ENCODE results near the gene WWC1. TPM values are rescaled to one million over a fixed set of nuclear protein-coding genes. Genes with fewer than 3 reads are reported as not detected.

The WWC1 gene
- polyA plus RNA-seq, 4 donors: 22.8 to 65.1 (median 37.9) TPM

GRCh38 chr5:168315416-168316138, 24.1 kb downstream of the WWC1 start:
- 27 to 66% (median 61%) methylated on average over 10 of the region's 10 CpGs for WGBS, 3 donors
- Histone ChIP-seq H3K36me3 (ENCODE audit: control insufficient read depth in 3 of 3, insufficient read depth in 2 of 3, low read depth in 1 of 3, low read length in 3 of 3) (peaks cover 0 to 4% (median 0%) of the 10 kb centered on the region in 3 donors), H3K4me3 (ENCODE audit: low read depth in 1 of 3, low read length in 3 of 3) (no peak overlapping the region), H3K4me1 (ENCODE audit: control insufficient read depth in 3 of 3, insufficient read depth in 2 of 3, low read depth in 1 of 3, low read length in 2 of 3) (peaks cover 0 to 73% (median 15%) of the 10 kb centered on the region in 3 donors), H3K9me3 (ENCODE audit: control insufficient read depth in 2 of 2, insufficient read depth in 1 of 2, low read depth in 1 of 2, low read length in 1 of 2) (no peaks in the 10 kb centered on the region), H3K27me3 (ENCODE audit: control insufficient read depth in 3 of 3, insufficient read depth in 3 of 3, low read length in 3 of 3) (no peaks in the 10 kb centered on the region), H3K27ac (ENCODE audit: low read depth in 1 of 3, low read length in 2 of 3) (peak overlapping the region; percentile 63 to 93 (median 87))
- DNase-seq (no peak), FAIRE-seq (no peak)

- peaks cover 0 to 67% (median 12%) of the 10 kb centered on the region in 3 donors for H3K4me1 ChIP-seq (ENCODE audit: control insufficient read depth in 3 of 3, insufficient read depth in 2 of 3, low read depth in 1 of 3, low read length in 2 of 3)
- peak overlapping the region; percentile 63 to 93 (median 87) for H3K27ac ChIP-seq (ENCODE audit: low read depth in 1 of 3, low read length in 2 of 3)
- no peaks in the 10 kb centered on the region for H3K27me3 ChIP-seq (ENCODE audit: control insufficient read depth in 3 of 3, insufficient read depth in 3 of 3, low read length in 3 of 3)
- WGBS, 3 donors: 13 to 52% (median 17%) methylated on average over 9 of the region's 9 CpGs
- DNase-seq: peak; percentile 89 to 95
- H3K36me3 ChIP-seq (ENCODE audit: control insufficient read depth in 3 of 3, insufficient read depth in 2 of 3, low read depth in 1 of 3, low read length in 3 of 3): peaks cover 0 to 2% (median 0%) of the 10 kb centered on the region in 3 donors
- no peak for FAIRE-seq
- no peak overlapping the region for H3K4me3 ChIP-seq (ENCODE audit: low read depth in 1 of 3, low read length in 3 of 3)
- no peaks in the 10 kb centered on the region for H3K9me3 ChIP-seq (ENCODE audit: control insufficient read depth in 2 of 2, insufficient read depth in 1 of 2, low read depth in 1 of 2, low read length in 1 of 2)
Observed at GRCh38 chr5:168316139-168316578, 24.7 kb downstream of the WWC1 start.

- FAIRE-seq: no peak
- H3K36me3 ChIP-seq (ENCODE audit: control insufficient read depth in 3 of 3, insufficient read depth in 2 of 3, low read depth in 1 of 3, low read length in 3 of 3): no peaks in the 10 kb centered on the region
- no peaks in the 10 kb centered on the region for H3K9me3 ChIP-seq (ENCODE audit: control insufficient read depth in 2 of 2, insufficient read depth in 1 of 2, low read depth in 1 of 2, low read length in 1 of 2)
- H3K4me3 ChIP-seq (ENCODE audit: low read depth in 1 of 3, low read length in 3 of 3): no peak overlapping the region
- WGBS, 3 donors: 36 to 72% (median 50%) methylated on average over 8 of the region's 8 CpGs
- peak overlapping the region; percentile 35 to 93 (median 87) for H3K27ac ChIP-seq (ENCODE audit: low read depth in 1 of 3, low read length in 2 of 3)
- H3K27me3 ChIP-seq (ENCODE audit: control insufficient read depth in 3 of 3, insufficient read depth in 3 of 3, low read length in 3 of 3): no peaks in the 10 kb centered on the region
- DNase-seq: no peak
- H3K4me1 ChIP-seq (ENCODE audit: control insufficient read depth in 3 of 3, insufficient read depth in 2 of 3, low read depth in 1 of 3, low read length in 2 of 3): peaks cover 0 to 63% (median 10%) of the 10 kb centered on the region in 3 donors
Observed at GRCh38 chr5:168317096-168317520, 25.7 kb downstream of the WWC1 start.

DNA sequence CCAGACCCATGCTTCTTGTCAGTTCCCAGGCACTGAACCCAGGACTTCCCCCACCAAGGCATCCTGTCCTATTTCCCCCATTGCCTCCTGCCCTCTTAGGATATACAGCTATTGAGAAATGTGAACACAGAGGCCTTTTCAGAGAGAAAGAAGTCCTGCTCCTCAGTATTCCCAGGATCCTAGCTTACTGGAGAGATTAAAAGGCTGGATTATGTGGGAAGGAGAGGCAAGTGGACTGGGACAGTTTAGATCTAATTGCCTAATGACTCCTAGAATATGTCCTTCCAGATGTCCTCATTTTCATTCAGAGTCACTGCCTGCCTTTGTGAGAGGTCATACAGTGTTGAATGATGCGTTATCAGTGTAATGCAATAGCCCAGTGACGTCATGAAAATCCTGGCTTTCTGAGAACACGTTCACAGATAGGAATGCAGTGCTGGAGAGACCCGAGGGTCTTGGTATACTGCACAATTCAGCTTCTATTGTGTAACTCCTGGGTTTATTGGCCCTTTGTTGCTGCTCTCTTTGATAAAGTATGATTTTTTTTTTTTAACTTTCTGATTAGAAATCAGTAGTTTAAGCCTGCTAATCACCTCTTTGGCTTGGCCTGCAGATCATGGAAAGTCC, 26.2 kb downstream of the WWC1 start:
- 4 to 34% (median 18%) methylated on average over 4 of the region's 4 CpGs for WGBS, 3 donors
- H3K4me3 ChIP-seq (ENCODE audit: low read depth in 1 of 3, low read length in 3 of 3): no peak overlapping the region
- H3K27me3 ChIP-seq (ENCODE audit: control insufficient read depth in 3 of 3, insufficient read depth in 3 of 3, low read length in 3 of 3): no peaks in the 10 kb centered on the region
- H3K36me3 ChIP-seq (ENCODE audit: control insufficient read depth in 3 of 3, insufficient read depth in 2 of 3, low read depth in 1 of 3, low read length in 3 of 3): no peaks in the 10 kb centered on the region
- no peaks in the 10 kb centered on the region for H3K9me3 ChIP-seq (ENCODE audit: control insufficient read depth in 2 of 2, insufficient read depth in 1 of 2, low read depth in 1 of 2, low read length in 1 of 2)
- peak overlapping the region; percentile 35 to 93 (median 87) for H3K27ac ChIP-seq (ENCODE audit: low read depth in 1 of 3, low read length in 2 of 3)
- no peak for FAIRE-seq
- peak; percentile 92 to 95 for DNase-seq
- peaks cover 0 to 58% (median 10%) of the 10 kb centered on the region in 3 donors for H3K4me1 ChIP-seq (ENCODE audit: control insufficient read depth in 3 of 3, insufficient read depth in 2 of 3, low read depth in 1 of 3, low read length in 2 of 3)

DNA sequence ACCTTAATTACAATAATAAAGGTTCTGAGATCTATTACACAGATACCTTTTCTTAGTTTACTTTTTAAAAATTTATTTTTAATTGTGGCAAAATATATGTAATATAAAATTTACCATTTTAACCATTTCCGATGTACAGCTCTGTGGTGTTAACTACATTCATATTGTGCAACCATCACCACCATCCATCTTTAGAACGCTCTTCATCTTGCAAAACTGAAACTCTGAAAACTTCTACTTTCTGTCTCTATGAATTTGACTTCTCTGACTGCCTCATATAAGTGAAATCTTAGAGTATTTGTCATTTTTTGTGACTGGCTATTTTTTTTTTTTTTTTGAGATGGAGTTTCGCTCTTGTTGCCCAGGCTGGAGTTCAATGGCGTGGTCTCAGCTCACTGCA, 26.8 kb downstream of the WWC1 start:
- peak overlapping the region in 1 of 3 donors; percentile 93 for H3K27ac ChIP-seq (ENCODE audit: low read depth in 1 of 3, low read length in 2 of 3)
- H3K4me1 ChIP-seq (ENCODE audit: control insufficient read depth in 3 of 3, insufficient read depth in 2 of 3, low read depth in 1 of 3, low read length in 2 of 3): peaks cover 0 to 53% (median 10%) of the 10 kb centered on the region in 3 donors
- H3K9me3 ChIP-seq (ENCODE audit: control insufficient read depth in 2 of 2, insufficient read depth in 1 of 2, low read depth in 1 of 2, low read length in 1 of 2): no peaks in the 10 kb centered on the region
- H3K4me3 ChIP-seq (ENCODE audit: low read depth in 1 of 3, low read length in 3 of 3): no peak overlapping the region
- no peaks in the 10 kb centered on the region for H3K27me3 ChIP-seq (ENCODE audit: control insufficient read depth in 3 of 3, insufficient read depth in 3 of 3, low read length in 3 of 3)
- WGBS, 3 donors: 82 to 96% (median 88%) methylated on average over 4 of the region's 4 CpGs
- FAIRE-seq: no peak
- no peak for DNase-seq
- H3K36me3 ChIP-seq (ENCODE audit: control insufficient read depth in 3 of 3, insufficient read depth in 2 of 3, low read depth in 1 of 3, low read length in 3 of 3): no peaks in the 10 kb centered on the region

- H3K4me3 ChIP-seq (ENCODE audit: low read depth in 1 of 3, low read length in 3 of 3): no peak overlapping the region
- no peak for DNase-seq
- no peak for FAIRE-seq
- no peaks in the 10 kb centered on the region for H3K36me3 ChIP-seq (ENCODE audit: control insufficient read depth in 3 of 3, insufficient read depth in 2 of 3, low read depth in 1 of 3, low read length in 3 of 3)
- peaks cover 0 to 38% (median 10%) of the 10 kb centered on the region in 3 donors for H3K4me1 ChIP-seq (ENCODE audit: control insufficient read depth in 3 of 3, insufficient read depth in 2 of 3, low read depth in 1 of 3, low read length in 2 of 3)
- no peaks in the 10 kb centered on the region for H3K27me3 ChIP-seq (ENCODE audit: control insufficient read depth in 3 of 3, insufficient read depth in 3 of 3, low read length in 3 of 3)
- 91 to 93% (median 92%) methylated on average over 3 of the region's 3 CpGs for WGBS, 3 donors
- no peak overlapping the region for H3K27ac ChIP-seq (ENCODE audit: low read depth in 1 of 3, low read length in 2 of 3)
- no peaks in the 10 kb centered on the region for H3K9me3 ChIP-seq (ENCODE audit: control insufficient read depth in 2 of 2, insufficient read depth in 1 of 2, low read depth in 1 of 2, low read length in 1 of 2)
Observed at GRCh38 chr5:168319774-168320173, 28.3 kb downstream of the WWC1 start.

DNA sequence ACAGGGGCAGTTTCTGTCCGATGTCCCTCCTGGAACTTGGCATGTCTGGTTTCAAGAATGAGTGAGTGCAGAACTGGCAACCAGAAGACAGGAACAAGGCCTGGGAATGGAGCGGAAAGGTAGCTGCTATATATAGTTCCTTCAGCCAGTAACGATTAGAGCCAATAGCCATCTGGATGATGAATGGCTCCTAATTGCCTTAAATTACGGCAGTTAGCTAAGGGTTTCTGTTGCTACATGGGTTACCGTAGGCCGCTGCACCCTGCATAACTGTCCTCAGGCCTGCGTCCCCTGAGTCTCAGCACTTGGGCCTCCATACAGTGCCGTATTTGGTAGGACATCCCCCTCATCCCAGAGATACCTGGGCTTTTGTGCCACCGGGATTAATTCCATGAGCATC, 29.4 kb downstream of the WWC1 start:
- no peak for DNase-seq
- Histone ChIP-seq H3K4me1 (ENCODE audit: control insufficient read depth in 3 of 3, insufficient read depth in 2 of 3, low read depth in 1 of 3, low read length in 2 of 3) (peaks cover 3 to 32% (median 9%) of the 10 kb centered on the region in 3 donors), H3K9me3 (ENCODE audit: control insufficient read depth in 2 of 2, insufficient read depth in 1 of 2, low read depth in 1 of 2, low read length in 1 of 2) (no peaks in the 10 kb centered on the region), H3K27ac (ENCODE audit: low read depth in 1 of 3, low read length in 2 of 3) (no peak overlapping the region), H3K4me3 (ENCODE audit: low read depth in 1 of 3, low read length in 3 of 3) (no peak overlapping the region), H3K36me3 (ENCODE audit: control insufficient read depth in 3 of 3, insufficient read depth in 2 of 3, low read depth in 1 of 3, low read length in 3 of 3) (no peaks in the 10 kb centered on the region), H3K27me3 (ENCODE audit: control insufficient read depth in 3 of 3, insufficient read depth in 3 of 3, low read length in 3 of 3) (no peaks in the 10 kb centered on the region)
- WGBS, 3 donors: 84 to 90% (median 87%) methylated on average over 9 of the region's 9 CpGs
- no peak for FAIRE-seq

DNA sequence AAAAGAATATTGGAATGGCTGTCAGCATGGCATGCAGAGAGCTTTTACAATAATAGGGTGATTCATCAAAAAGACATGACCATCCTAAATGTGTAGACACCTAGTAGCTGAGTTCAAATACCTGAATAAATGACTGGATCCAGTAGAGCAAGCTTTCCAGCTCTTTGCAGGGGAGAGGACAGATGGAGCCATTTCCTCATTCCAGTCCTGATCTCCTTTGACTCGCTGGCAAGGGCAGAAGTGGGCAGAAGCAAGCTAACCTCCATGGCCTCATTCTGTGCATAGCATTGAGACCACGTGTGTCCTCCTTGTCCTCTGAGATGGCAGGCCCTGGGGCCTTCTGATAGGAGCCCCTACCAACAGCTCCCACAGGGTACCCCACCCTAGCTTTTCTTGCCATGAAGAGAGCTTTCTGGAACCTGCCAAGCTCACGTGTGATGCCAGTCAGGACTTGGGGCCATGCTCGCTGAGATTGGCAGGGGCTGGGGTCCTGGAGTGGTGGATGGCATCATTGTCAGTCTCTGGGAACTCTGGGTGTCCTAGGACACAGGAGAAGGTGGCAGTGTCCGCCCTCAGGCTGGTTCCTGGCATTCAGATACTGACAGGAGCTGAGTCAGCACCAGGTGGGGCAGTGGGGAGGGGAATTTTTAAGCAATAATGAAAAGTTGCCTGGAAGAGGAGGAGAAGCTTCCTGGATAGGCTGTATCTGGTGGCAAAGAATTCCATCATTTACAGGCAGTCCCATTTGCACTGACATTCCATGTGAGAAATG, 33.6 kb downstream of the WWC1 start:
- no peak overlapping the region for H3K27ac ChIP-seq (ENCODE audit: low read depth in 1 of 3, low read length in 2 of 3)
- H3K4me1 ChIP-seq (ENCODE audit: control insufficient read depth in 3 of 3, insufficient read depth in 2 of 3, low read depth in 1 of 3, low read length in 2 of 3): peaks cover 3 to 22% (median 7%) of the 10 kb centered on the region in 3 donors
- no peak overlapping the region for H3K4me3 ChIP-seq (ENCODE audit: low read depth in 1 of 3, low read length in 3 of 3)
- no peaks in the 10 kb centered on the region for H3K9me3 ChIP-seq (ENCODE audit: control insufficient read depth in 2 of 2, insufficient read depth in 1 of 2, low read depth in 1 of 2, low read length in 1 of 2)
- WGBS, 3 donors: 56 to 71% (median 63%) methylated on average over 5 of the region's 5 CpGs
- H3K27me3 ChIP-seq (ENCODE audit: control insufficient read depth in 3 of 3, insufficient read depth in 3 of 3, low read length in 3 of 3): no peaks in the 10 kb centered on the region
- peak in 1 of 2 donors; percentile 51 for DNase-seq
- no peaks in the 10 kb centered on the region for H3K36me3 ChIP-seq (ENCODE audit: control insufficient read depth in 3 of 3, insufficient read depth in 2 of 3, low read depth in 1 of 3, low read length in 3 of 3)
- FAIRE-seq: no peak

Data from small intestine (tissue), 7 donors.